Measurements from ENCODE around the gene TMBIM6.

The TMBIM6 gene

GRCh38 chr12:49798248-49798647 lies 56.9 kb downstream of the TMBIM6 start:
- TF ChIP-seq SIN3A (IDR thresholded peaks at IDR 0.05; ENCODE audit: borderline replicate concordance, insufficient read depth, low read length) (no peak), REST (IDR thresholded peaks at IDR 0.05; ENCODE audit: insufficient read depth in 1 of 2, low read depth in 2 of 2, low read length in 2 of 2) (no peak), FOXP2 (optimal IDR thresholded peaks at IDR 0.05; ENCODE audit: borderline replicate concordance, extremely low read depth, extremely low read length, insufficient read depth) (no peak), TAF1 (IDR thresholded peaks at IDR 0.05; ENCODE audit: borderline replicate concordance, insufficient read depth, low read length) (no peak), POLR2AphosphoS5 (IDR thresholded peaks at IDR 0.05; ENCODE audit: low read depth, low read length) (no peak)

- no peak for TF ChIP-seq TAF1 (IDR thresholded peaks at IDR 0.05; ENCODE audit: borderline replicate concordance, insufficient read depth, low read length)
- no peak for TF ChIP-seq REST (IDR thresholded peaks at IDR 0.05; ENCODE audit: insufficient read depth in 1 of 2, low read depth in 2 of 2, low read length in 2 of 2)
- TF ChIP-seq SIN3A (IDR thresholded peaks at IDR 0.05; ENCODE audit: borderline replicate concordance, insufficient read depth, low read length): no peak
Observed at GRCh38 chr12:49798934-49799333, 57.6 kb downstream of the TMBIM6 start.

- TF ChIP-seq POLR2AphosphoS5 (IDR thresholded peaks at IDR 0.05; ENCODE audit: low read depth, low read length) (no peak), FOXP2 (optimal IDR thresholded peaks at IDR 0.05; ENCODE audit: borderline replicate concordance, extremely low read depth, extremely low read length, insufficient read depth) (no peak), TAF1 (IDR thresholded peaks at IDR 0.05; ENCODE audit: borderline replicate concordance, insufficient read depth, low read length) (no peak), SIN3A (IDR thresholded peaks at IDR 0.05; ENCODE audit: borderline replicate concordance, insufficient read depth, low read length) (no peak), REST (IDR thresholded peaks at IDR 0.05; ENCODE audit: insufficient read depth in 1 of 2, low read depth in 2 of 2, low read length in 2 of 2) (no peak)
Observed at GRCh38 chr12:49800421-49801140, 59.2 kb downstream of the TMBIM6 start.

- no peak for TF ChIP-seq SIN3A (IDR thresholded peaks at IDR 0.05; ENCODE audit: borderline replicate concordance, insufficient read depth, low read length)
- no peak for TF ChIP-seq REST (IDR thresholded peaks at IDR 0.05; ENCODE audit: insufficient read depth in 1 of 2, low read depth in 2 of 2, low read length in 2 of 2)
- no peak for TF ChIP-seq POLR2AphosphoS5 (IDR thresholded peaks at IDR 0.05; ENCODE audit: low read depth, low read length)
- no peak for TF ChIP-seq FOXP2 (optimal IDR thresholded peaks at IDR 0.05; ENCODE audit: borderline replicate concordance, extremely low read depth, extremely low read length, insufficient read depth)
- TF ChIP-seq TAF1 (IDR thresholded peaks at IDR 0.05; ENCODE audit: borderline replicate concordance, insufficient read depth, low read length): no peak
Observed at GRCh38 chr12:49801141-49802063, 60.0 kb downstream of the TMBIM6 start.

Measured in PFSK-1 (cell line).